Eye (tissue), 1 donor: ENCODE results near the gene S100A5.
"Not testable (repeated sequence)": the region's sequence is repeated elsewhere in the genome, so short reads cannot be mapped to it uniquely, and the experiment has no call there.

Source experiments
- DNase-seq: peaks from one replicate; pipeline ENCODE4 v3.0.0-alpha.2; 2015

The S100A5 gene, protein sequence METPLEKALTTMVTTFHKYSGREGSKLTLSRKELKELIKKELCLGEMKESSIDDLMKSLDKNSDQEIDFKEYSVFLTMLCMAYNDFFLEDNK

GRCh38 chr1:153540394-153541361 lies at the start of gene S100A5:
Gene S100A5, minus strand, starts transcription at chr1:153540934. Its CDS starts 743 bp downstream, at chr1:153540191.
- no peak for DNase-seq

DNA sequence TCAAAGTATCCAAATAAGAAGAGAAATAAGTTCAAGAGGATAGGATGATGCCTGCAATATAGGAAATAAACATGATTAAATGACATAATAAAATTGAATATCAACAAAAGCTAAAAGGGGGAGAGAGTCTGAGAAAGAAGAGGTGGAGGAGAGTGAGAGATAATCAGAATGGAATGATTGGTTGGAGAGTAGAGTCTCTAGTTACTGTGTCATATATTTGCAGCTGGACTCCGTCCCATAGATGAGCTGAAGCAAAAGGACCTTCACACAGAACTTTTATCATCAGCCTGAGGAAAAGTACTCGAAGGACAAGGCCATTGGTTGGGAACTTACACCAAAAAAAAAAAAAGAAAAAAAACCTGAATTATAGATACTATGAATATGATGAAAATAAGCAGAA lies 47.7 kb upstream of the S100A5 start:
- no peak for DNase-seq

GRCh38 chr1:153588033-153588432 lies 47.3 kb upstream of the S100A5 start:
- not testable (repeated sequence) for DNase-seq

DNA sequence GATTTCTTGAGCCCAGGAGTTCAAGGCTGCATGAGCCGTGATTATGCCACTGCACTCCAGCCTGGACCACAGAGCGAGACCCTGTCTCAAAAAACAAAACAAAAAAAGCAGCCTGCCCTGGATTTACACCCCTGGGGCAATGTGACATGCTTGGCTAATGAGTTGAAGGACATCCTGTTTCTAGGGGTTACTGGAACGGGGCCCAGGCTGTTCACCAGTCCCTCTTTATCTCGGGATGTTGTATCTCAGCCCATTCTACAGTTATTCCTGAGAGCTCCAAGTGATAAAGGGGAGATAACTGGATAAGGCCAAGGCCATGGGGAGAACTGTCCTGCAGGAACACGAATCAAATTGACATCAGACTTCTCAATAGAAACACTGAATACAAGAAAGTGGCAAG lies 46.6 kb upstream of the S100A5 start:
- DNase-seq: no peak

DNA sequence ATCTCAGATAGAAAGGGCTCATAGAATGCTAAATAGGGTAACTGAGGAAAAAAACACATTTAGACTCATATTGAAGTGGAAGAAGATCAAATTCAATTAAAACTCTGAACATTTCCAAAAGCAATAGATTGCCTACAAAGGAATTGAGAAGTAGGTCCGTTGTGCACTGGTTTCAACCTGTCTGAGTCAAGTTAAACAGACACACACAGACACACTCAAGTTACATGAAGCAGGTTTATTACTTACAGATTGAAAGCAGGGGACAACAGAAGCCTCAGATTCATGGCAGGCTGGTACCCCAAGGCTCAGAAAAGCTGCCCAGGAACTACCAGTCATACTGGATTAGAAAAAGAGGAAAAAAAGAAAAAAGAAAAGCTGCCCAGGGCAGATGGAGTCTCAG lies 45.6 kb upstream of the S100A5 start:
- no peak for DNase-seq

GRCh38 chr1:153585006-153585405 lies 44.3 kb upstream of the S100A5 start:
- DNase-seq: no peak

DNA sequence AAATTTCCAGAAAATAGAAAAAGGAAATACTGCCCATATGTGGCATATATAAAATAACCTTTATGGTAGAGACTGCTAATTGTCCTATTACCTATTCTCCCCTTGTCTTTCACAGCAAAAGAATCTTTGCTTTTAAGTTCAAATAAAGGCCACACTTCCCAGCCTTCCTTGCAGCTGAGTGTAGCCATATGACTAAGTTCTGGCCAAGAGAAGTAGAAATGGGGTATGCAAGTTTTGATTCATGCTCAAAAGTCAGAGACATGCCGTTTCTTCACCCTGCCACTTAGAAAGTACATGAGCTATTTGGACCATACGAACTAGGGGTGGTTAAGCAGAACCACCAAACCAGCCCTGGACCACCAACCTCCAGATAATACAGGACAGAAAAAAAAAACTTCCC lies 43.2 kb upstream of the S100A5 start:
- DNase-seq: no peak

GRCh38 chr1:153583514-153583913 lies 42.8 kb upstream of the S100A5 start:
- DNase-seq: not testable (repeated sequence)

- not testable (repeated sequence) for DNase-seq
These were observed 42.1 kb upstream of the S100A5 start for GRCh38 chr1:153582836-153583235.

GRCh38 chr1:153578936-153579335 lies 38.2 kb upstream of the S100A5 start:
- DNase-seq: no peak

- DNase-seq: no peak
These were observed 37.8 kb upstream of the S100A5 start for GRCh38 chr1:153578490-153578889.

DNA sequence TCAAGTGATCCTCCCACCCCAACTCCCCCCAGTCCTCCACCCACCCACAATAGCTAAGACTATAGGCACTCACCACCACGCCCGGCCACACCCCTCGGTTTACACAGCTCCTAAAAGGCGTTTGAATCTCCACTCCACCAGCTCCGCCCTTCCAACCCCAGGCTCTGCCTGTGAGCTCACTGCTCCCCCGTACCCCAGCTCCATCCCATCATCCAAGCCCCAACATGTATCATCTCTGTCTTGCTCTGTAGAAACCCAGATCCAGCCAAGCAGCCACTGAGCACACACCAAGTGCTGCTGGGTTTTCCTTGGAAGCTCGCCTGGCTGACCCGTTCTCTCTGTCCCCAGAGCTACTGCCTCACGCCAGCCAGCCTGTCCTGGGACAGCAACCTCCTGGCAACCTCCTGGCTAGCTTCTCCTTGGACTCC lies 36.9 kb upstream of the S100A5 start:
- DNase-seq: no peak

GRCh38 chr1:153577138-153577537 lies 36.4 kb upstream of the S100A5 start:
- DNase-seq: no peak

- not testable (repeated sequence) for DNase-seq
These were observed 34.8 kb upstream of the S100A5 start for GRCh38 chr1:153575497-153575896.

GRCh38 chr1:153575081-153575491 lies 34.4 kb upstream of the S100A5 start:
- not testable (repeated sequence) for DNase-seq

GRCh38 chr1:153573351-153573750 lies 32.6 kb upstream of the S100A5 start:
- no peak for DNase-seq

DNA sequence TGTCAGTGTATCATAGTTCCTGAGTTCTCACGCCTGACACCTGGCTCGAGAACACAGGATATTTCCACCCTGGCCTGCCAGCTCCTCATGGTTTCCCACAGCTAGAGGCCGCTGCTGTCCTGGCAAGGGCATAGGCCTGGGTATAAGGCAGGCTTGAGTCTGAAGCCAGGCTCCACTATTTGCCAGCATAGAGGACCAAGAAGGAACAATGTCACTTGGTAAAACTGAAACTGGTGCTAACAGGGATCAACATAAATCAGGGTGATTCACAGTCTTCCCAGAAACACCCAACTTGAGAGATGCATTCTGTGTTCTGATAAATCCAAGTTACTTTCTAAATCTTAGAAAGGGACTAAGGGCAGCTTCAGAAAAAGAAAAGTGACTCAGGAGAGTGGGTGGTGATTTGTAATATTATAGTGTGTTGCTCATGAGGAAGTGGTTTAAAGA lies 31.9 kb upstream of the S100A5 start:
- peak; percentile 50 for DNase-seq

DNA sequence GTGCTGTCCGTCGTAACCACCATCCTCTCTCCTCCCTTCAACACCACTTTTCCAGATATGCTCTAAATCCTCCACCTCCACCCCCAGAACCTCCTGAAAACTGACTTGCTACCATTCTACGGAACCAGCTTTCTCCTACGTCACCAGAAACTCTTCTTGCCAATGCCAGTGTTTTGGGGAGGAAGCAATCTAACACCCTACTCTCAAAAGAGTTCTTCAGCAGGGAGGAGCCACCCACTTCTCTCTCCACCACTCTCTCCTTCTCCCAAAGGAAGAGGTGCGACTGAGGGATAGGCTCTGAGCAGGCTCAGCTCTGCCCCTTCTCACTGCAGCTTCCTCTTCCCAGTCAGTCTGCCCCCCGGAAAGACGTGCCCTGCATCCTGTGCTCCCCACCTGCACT lies 31.0 kb upstream of the S100A5 start:
- no peak for DNase-seq

DNA sequence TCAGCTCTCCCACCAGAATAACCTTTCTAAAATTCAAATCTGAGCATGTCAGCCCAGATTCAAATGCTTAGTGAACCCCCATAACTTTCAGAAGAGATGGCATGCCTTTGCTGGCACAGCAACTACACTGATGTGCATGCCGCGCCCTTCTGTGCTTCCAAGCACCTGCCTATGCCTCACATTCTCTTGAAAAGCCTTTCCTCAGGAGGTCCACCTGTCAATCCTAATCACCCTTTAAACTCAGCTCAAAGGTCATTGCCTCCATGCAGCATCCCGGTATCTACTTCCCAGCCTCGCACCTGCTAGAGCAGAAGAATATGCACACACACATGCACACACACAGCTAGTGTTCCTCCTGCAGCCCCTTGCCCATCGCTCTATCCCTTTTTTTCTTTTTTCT lies 30.1 kb upstream of the S100A5 start:
- no peak for DNase-seq

DNA sequence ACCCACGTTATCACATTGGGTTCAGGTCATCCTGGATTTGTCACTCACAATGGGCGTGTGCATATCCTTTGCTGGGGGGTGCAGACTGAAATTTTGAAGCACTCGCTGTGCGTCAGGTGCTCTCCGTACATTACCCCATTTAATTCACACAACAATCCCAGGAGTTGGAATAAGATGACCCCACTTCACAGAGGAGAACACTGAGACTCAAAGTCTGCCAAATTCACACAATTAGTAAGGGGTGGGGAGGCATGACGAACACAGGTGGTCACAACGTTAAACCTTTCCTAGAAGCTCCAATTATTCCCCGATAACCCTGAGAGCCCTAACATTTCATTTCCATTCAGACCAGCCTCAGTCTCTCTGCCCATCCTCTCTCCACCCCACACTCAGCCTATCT lies 28.7 kb upstream of the S100A5 start:
- DNase-seq: no peak

GRCh38 chr1:153568367-153569099 lies 27.8 kb upstream of the S100A5 start:
- DNase-seq: peak; percentile 97

GRCh38 chr1:153567621-153568366 lies 27.1 kb upstream of the S100A5 start:
- no peak for DNase-seq
